Ramos (cell line): ENCODE data around the gene HOXD9.

Experiments
- in situ Hi-C: fragments of 300-500 bp; cut with MboI; formaldehyde crosslinking; loops from one replicate; pipeline ENCODE4 v1.14.3; 2022; ENCODE audit warnings: low sequenced_read_pairs; ENCODE audit not compliant: unreplicated experiment

The HOXD9 gene

GRCh38 chr2:176158855-176159662 is 36.5 kb downstream of the HOXD9 start:
- in situ Hi-C loops: no loop called here

GRCh38 chr2:176159663-176160250 is 37.2 kb downstream of the HOXD9 start:
- in situ Hi-C loops: no loop called here

GRCh38 chr2:176160251-176160985 is 37.9 kb downstream of the HOXD9 start:
- in situ Hi-C loops: no loop called here

GRCh38 chr2:176160986-176161824 is 38.7 kb downstream of the HOXD9 start:
- in situ Hi-C loops: no loop called here

GRCh38 chr2:176161825-176162626 is 39.5 kb downstream of the HOXD9 start:
- in situ Hi-C loops: no loop called here

- in situ Hi-C loops: no loop called here
These were observed 40.6 kb downstream of the HOXD9 start for GRCh38 chr2:176162911-176163671.

GRCh38 chr2:176163672-176164056 is 41.1 kb downstream of the HOXD9 start:
- in situ Hi-C loops: no loop called here

GRCh38 chr2:176164201-176164600 is 41.7 kb downstream of the HOXD9 start:
- in situ Hi-C loops: no loop called here

- in situ Hi-C loops: no loop called here
These were observed 42.3 kb downstream of the HOXD9 start for GRCh38 chr2:176164611-176165369.

GRCh38 chr2:176165370-176166050 is 43.0 kb downstream of the HOXD9 start:
- in situ Hi-C loops: no loop called here

- in situ Hi-C loops: no loop called here
These were observed 43.8 kb downstream of the HOXD9 start for GRCh38 chr2:176166272-176166671.

- in situ Hi-C loops: no loop called here
These were observed 44.9 kb downstream of the HOXD9 start for GRCh38 chr2:176167398-176167797.

GRCh38 chr2:176169181-176169580 is 46.7 kb downstream of the HOXD9 start:
- in situ Hi-C loops: no loop called here

- in situ Hi-C loops: no loop called here
These were observed 47.2 kb downstream of the HOXD9 start for GRCh38 chr2:176169711-176170110.

GRCh38 chr2:176170602-176171305 is 48.2 kb downstream of the HOXD9 start:
- in situ Hi-C loops: no loop called here

GRCh38 chr2:176171351-176172006 is 49.0 kb downstream of the HOXD9 start:
- in situ Hi-C loops: no loop called here
